Right renal cortex interstitium (tissue), 3 donors: ENCODE measurements around the gene TNXB. TPM values are rescaled to one million over a fixed set of nuclear protein-coding genes. Genes with fewer than 3 reads are reported as not detected.

Experiments used
- DNase-seq, 3 donors: peaks; one replicate each; pipeline ENCODE4 v3.0.0-alpha.2; 2013; ENCODE audit warnings: low read depth in 3 of 3, low spot score in 2 of 3
- polyA plus RNA-seq, 3 donors: library from polyadenylated mRNA; unstranded; fragments of 120-200 nt; gene quantifications; one replicate each; pipeline ENCODE4 v1.2.1, GENCODE V29; 2013; ENCODE audit not compliant: insufficient read length in 3 of 3

The TNXB gene, protein sequence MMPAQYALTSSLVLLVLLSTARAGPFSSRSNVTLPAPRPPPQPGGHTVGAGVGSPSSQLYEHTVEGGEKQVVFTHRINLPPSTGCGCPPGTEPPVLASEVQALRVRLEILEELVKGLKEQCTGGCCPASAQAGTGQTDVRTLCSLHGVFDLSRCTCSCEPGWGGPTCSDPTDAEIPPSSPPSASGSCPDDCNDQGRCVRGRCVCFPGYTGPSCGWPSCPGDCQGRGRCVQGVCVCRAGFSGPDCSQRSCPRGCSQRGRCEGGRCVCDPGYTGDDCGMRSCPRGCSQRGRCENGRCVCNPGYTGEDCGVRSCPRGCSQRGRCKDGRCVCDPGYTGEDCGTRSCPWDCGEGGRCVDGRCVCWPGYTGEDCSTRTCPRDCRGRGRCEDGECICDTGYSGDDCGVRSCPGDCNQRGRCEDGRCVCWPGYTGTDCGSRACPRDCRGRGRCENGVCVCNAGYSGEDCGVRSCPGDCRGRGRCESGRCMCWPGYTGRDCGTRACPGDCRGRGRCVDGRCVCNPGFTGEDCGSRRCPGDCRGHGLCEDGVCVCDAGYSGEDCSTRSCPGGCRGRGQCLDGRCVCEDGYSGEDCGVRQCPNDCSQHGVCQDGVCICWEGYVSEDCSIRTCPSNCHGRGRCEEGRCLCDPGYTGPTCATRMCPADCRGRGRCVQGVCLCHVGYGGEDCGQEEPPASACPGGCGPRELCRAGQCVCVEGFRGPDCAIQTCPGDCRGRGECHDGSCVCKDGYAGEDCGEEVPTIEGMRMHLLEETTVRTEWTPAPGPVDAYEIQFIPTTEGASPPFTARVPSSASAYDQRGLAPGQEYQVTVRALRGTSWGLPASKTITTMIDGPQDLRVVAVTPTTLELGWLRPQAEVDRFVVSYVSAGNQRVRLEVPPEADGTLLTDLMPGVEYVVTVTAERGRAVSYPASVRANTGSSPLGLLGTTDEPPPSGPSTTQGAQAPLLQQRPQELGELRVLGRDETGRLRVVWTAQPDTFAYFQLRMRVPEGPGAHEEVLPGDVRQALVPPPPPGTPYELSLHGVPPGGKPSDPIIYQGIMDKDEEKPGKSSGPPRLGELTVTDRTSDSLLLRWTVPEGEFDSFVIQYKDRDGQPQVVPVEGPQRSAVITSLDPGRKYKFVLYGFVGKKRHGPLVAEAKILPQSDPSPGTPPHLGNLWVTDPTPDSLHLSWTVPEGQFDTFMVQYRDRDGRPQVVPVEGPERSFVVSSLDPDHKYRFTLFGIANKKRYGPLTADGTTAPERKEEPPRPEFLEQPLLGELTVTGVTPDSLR (N-terminal part only)
- 1 to 10 TPM; 2.4 to 2.7 (median 2.5) TPM for polyA plus RNA-seq

GRCh38 chr6:32109114-32109764 is at the start of gene TNXB:
Gene TNXB, minus strand, starts transcription at chr6:32109338. Its CDS starts 11,140 bp downstream, at chr6:32098198.
- no peak for DNase-seq

GRCh38 chr6:32158052-32158451 is 48.9 kb upstream of the TNXB start:
- no peak for DNase-seq

DNA sequence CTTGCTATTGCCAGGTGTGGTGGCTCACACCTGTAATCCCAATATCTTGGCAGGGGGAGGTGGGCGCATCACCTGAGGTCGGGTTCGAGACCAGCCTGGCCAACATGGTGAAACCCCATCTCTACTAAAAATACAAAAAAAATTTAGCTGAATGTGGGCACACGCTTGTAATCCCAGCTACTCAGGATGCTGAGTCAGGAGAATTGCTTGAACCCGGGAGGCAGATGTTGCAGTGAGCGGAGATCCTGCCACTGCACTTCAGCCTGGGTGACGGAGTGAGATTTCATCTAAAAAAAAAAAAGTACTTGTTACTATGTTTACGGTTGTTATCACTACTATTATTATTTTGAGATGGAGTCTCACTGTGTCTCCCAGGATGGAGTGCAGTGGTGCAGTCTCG is 47.8 kb upstream of the TNXB start:
- no peak for DNase-seq

DNA sequence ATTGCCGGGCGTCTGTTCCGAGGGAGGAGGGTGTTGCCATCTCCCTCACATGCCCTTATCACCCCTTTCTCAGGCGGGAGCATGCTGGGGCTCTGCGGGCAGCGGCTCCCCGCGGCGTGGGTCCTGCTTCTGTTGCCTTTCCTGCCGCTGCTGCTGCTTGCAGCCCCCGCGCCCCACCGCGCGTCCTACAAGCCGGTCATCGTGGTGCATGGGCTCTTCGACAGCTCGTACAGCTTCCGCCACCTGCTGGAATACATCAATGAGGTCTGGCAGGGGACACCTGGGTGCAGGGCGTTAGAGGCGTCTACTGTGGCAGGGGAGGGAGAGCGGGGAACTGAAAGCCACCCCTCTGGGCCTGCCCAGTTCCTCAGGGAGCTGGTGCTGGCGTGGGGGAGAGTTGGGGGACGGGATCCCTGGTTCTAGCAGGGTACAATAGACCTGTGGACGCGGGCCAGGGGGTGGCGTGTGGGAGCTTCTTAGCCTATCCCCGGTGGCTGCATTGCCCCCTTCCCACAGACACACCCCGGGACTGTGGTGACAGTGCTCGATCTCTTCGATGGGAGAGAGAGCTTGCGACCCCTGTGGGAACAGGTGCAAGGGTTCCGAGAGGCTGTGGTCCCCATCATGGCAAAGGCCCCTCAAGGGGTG is 45.5 kb upstream of the TNXB start:
- no peak for DNase-seq

- DNase-seq = peak; percentile 88 to 91 (median 89)
These were observed 44.7 kb upstream of the TNXB start, which contains the start of gene PPT2 for GRCh38 chr6:32153564-32154513. Gene PPT2, plus strand, starts transcription at chr6:32154141. Its CDS starts 454 bp downstream, at chr6:32154595.

GRCh38 chr6:32152769-32153563 is 43.8 kb upstream of the TNXB start:
- no peak for DNase-seq

- no peak for DNase-seq
These were observed 43.0 kb upstream of the TNXB start, which contains the start of gene PRRT1 for GRCh38 chr6:32151863-32152768. Gene PRRT1, minus strand, starts transcription at chr6:32151939. Its CDS starts 112 bp downstream, at chr6:32151827.

GRCh38 chr6:32151181-32151862 is 42.2 kb upstream of the TNXB start:
- no peak for DNase-seq

GRCh38 chr6:32149932-32150870 is 41.1 kb upstream of the TNXB start:
- DNase-seq = no peak

DNA sequence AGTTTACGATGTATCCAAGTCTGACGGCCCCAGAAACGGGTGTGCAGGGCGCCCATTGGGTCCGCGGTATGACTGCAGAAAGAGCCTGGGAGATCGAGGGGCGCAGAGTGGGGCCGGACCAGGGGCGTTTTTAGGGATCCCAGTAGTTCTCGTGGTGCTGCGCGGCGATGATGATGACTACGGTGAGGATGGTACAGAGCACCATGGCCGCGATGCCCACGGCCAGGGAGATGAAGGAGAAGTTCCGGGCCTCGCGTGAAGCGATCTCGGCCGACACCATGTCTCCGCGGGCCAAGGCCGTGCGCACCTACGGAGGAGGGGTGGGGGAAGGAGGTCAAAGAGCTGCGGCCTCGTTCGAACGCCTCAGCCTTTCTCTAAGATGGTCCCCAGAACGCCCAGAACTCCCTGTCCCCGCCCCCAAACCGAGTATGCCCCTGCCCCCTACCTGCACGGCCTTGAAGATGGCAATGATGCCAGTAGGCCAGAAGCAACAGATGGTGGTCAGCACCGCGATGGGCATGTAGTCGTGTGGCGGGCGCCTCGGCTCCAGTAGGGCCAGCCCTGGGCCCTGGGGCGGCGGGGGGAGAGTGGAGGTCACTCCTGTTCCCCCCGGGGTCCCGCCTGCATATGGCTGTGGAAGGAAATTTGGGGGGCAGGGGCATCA is 40.1 kb upstream of the TNXB start:
- DNase-seq = no peak

- peak in 1 of 3 donors; percentile 61 for DNase-seq
These were observed 39.4 kb upstream of the TNXB start for GRCh38 chr6:32148289-32149091.

- no peak for DNase-seq
These were observed 38.4 kb upstream of the TNXB start for GRCh38 chr6:32147401-32148132.

DNA sequence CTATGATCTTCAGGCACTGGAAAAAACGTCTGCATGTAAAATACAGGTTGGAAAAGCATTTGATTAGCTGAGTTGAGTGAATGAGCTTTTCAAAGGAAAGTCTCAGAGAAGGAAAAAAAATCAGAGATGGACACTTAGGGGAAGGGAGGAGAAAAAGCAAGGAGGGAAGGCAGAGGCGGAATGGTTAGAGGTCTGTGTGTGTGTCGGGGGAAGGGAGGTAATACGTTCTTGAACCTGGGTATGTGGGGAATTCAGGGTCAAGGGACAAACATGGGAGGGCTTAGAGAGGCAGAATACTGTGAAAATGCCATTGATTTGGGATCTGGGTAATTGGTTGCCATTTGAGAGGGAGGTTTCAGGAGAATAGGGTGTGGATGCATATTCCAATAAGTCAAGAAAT is 37.5 kb upstream of the TNXB start:
- no peak for DNase-seq
